ENCODE data around the gene AGPAT1. TPM values are rescaled to one million over a fixed set of nuclear protein-coding genes. Genes with fewer than 3 reads are reported as not detected.

Gene AGPAT1
- total RNA-seq, 1 experiment from 2014 or later: 37.8 TPM

GRCh38 chr6:32216285-32216684 is 40.4 kb upstream of the AGPAT1 start:
- ChIA-PET CTCF (no interaction called here), POLR2A (no interaction called here)
- no peak for TF ChIP-seq CTCF (IDR thresholded peaks at IDR 0.05; ENCODE audit: unreplicated experiment)
- DNase-seq (ENCODE audit: unreplicated experiment): no peak
- intact Hi-C loops (cut with micrococcal nuclease): no loop called here
- Mint-ChIP-seq H3K9me3 (ENCODE audit: unreplicated experiment) (no peaks in the 10 kb centered on the region), H3K27ac (ENCODE audit: low read depth, unreplicated experiment) (no peak overlapping the region), H3K4me1 (ENCODE audit: insufficient read depth, unreplicated experiment) (peaks cover 10% of the 10 kb centered on the region), H3K27me3 (ENCODE audit: insufficient read depth, unreplicated experiment) (peaks cover 54% of the 10 kb centered on the region), H3K36me3 (ENCODE audit: insufficient read depth, unreplicated experiment) (no peaks in the 10 kb centered on the region), H3K4me3 (ENCODE audit: unreplicated experiment) (no peak overlapping the region)
- no TSS peak for BruUV-seq (replicated peaks)

GRCh38 chr6:32215617-32216016 is 39.7 kb upstream of the AGPAT1 start:
- no peak for DNase-seq (ENCODE audit: unreplicated experiment)
- Mint-ChIP-seq H3K4me1 (ENCODE audit: insufficient read depth, unreplicated experiment) (peaks cover 10% of the 10 kb centered on the region), H3K27me3 (ENCODE audit: insufficient read depth, unreplicated experiment) (peaks cover 53% of the 10 kb centered on the region), H3K27ac (ENCODE audit: low read depth, unreplicated experiment) (peak overlapping the region; percentile 30), H3K4me3 (ENCODE audit: unreplicated experiment) (no peak overlapping the region), H3K36me3 (ENCODE audit: insufficient read depth, unreplicated experiment) (no peaks in the 10 kb centered on the region), H3K9me3 (ENCODE audit: unreplicated experiment) (no peaks in the 10 kb centered on the region)
- POLR2A ChIA-PET: interaction anchor here (1.5 kb wide), 1 partner anchor 20 kb away, joined by 4 read pairs; no protein-coding TSS in a partner anchor
- CTCF ChIA-PET: no interaction called here
- no TSS peak for BruUV-seq (replicated peaks)
- TF ChIP-seq CTCF (IDR thresholded peaks at IDR 0.05; ENCODE audit: unreplicated experiment): no peak
- intact Hi-C loops (cut with micrococcal nuclease): no loop called here

GRCh38 chr6:32214126-32214525 is 38.2 kb upstream of the AGPAT1 start:
- DNase-seq (ENCODE audit: unreplicated experiment): no peak
- Mint-ChIP-seq H3K27me3 (ENCODE audit: insufficient read depth, unreplicated experiment) (peaks cover 38% of the 10 kb centered on the region), H3K36me3 (ENCODE audit: insufficient read depth, unreplicated experiment) (no peaks in the 10 kb centered on the region), H3K27ac (ENCODE audit: low read depth, unreplicated experiment) (no peak overlapping the region), H3K4me3 (ENCODE audit: unreplicated experiment) (no peak overlapping the region), H3K4me1 (ENCODE audit: insufficient read depth, unreplicated experiment) (peaks cover 10% of the 10 kb centered on the region), H3K9me3 (ENCODE audit: unreplicated experiment) (no peaks in the 10 kb centered on the region)
- intact Hi-C loops (cut with micrococcal nuclease): no loop called here
- no TSS peak for BruUV-seq (replicated peaks)
- TF ChIP-seq CTCF (IDR thresholded peaks at IDR 0.05; ENCODE audit: unreplicated experiment): no peak
- POLR2A ChIA-PET: interaction anchor here (0.6 to 1.5 kb wide), 2 partner anchors 19 to 653 kb away, joined by 3 to 4 read pairs; no protein-coding TSS in a partner anchor
- CTCF ChIA-PET: no interaction called here

- H3K36me3 Mint-ChIP-seq (ENCODE audit: insufficient read depth, unreplicated experiment): no peaks in the 10 kb centered on the region
- CTCF ChIA-PET: interaction anchor here (0.6 to 0.7 kb wide), 2 partner anchors 18 to 490 kb away, joined by 3 to 4 read pairs; no protein-coding TSS in a partner anchor
Measured at GRCh38 chr6:32213649-32214048, 37.8 kb upstream of the AGPAT1 start.

More at GRCh38 chr6:32213649-32214048, 37.8 kb upstream of the AGPAT1 start:
- TF ChIP-seq CTCF (IDR thresholded peaks at IDR 0.05; ENCODE audit: unreplicated experiment): no peak
- Mint-ChIP-seq H3K4me1 (ENCODE audit: insufficient read depth, unreplicated experiment) (peaks cover 10% of the 10 kb centered on the region), H3K9me3 (ENCODE audit: unreplicated experiment) (no peaks in the 10 kb centered on the region), H3K27ac (ENCODE audit: low read depth, unreplicated experiment) (no peak overlapping the region), H3K27me3 (ENCODE audit: insufficient read depth, unreplicated experiment) (peaks cover 34% of the 10 kb centered on the region), H3K4me3 (ENCODE audit: unreplicated experiment) (no peak overlapping the region)
- POLR2A ChIA-PET: no interaction called here
- no TSS peak for BruUV-seq (replicated peaks)
- DNase-seq (ENCODE audit: unreplicated experiment): no peak
- intact Hi-C loops (cut with micrococcal nuclease): no loop called here
